Measurements from ENCODE around the gene DDX28. TPM values are rescaled to one million over a fixed set of nuclear protein-coding genes. Genes with fewer than 3 reads are reported as not detected.
"Not testable (repeated sequence)": the region's sequence is repeated elsewhere in the genome, so short reads cannot be mapped to it uniquely, and the experiment has no call there.

The DDX28 gene
- total and polyA plus RNA-seq, 8 donors = 2.1 to 7.4 (median 4.0) TPM

DNA sequence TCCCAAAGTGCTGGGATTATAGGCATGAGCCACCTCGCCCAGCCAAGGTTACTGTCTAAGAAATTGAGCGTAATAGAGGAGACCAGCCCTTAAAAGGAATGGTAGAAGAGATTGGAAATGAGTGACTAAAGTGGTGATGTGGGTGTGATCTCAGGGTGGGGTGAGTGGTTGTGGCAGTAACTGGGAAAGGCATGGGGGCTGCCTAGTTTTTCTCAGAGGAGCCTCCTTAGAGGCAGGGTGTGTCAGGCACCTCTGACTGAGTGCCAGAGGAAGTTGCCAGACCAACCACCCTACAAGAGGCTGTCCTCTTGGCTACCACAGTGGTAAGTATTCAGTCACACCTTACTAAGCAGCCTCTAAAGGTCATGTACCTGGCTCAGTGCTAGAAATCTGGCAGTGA lies 8.9 kb upstream of the DDX28 start:
- Histone ChIP-seq H3K27ac (no peak overlapping the region), H3K4me1 (no peaks in the 10 kb centered on the region), H3K4me3 (no peak overlapping the region), H3K9me3 (no peaks in the 10 kb centered on the region), H3K36me3 (no peaks in the 10 kb centered on the region), H3K27me3 (no peaks in the 10 kb centered on the region)
- FAIRE-seq (no peak), DNase-seq (no peak), ATAC-seq (no peak)
- TF ChIP-seq CTCF (IDR thresholded peaks at IDR 0.05) = no peak
- intact Hi-C loops (cut with DNase I) = loop anchor here in 1 of 3 donors (10.0 kb wide), 2 partner anchors 147 to 207 kb away; partner anchors contain the start of gene NRN1L
- WGBS, 2 donors = 89 to 92% methylated on average over 2 of the region's 2 CpGs

DNA sequence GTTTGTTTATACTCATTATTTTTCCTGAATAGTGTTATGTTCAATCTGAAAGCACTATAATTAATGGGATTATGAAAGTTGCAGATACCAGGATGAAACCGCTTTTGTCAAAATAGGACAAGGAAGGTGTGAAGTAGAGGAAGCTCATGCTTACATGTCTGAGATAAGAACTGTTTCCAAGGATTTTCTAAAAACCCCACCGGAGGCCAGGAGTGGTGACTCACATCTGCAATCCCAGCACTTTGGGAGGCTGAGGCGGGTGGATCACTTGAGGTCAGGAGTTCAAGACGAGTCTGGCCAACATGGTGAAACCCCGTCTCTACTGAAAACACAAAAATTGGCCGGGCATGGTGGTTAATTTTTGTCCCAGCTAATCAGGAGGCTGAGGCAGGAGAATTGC lies 7.1 kb upstream of the DDX28 start:
- intact Hi-C loops (cut with DNase I) = loop anchor here in 1 of 3 donors (10.0 kb wide), 2 partner anchors 145 to 205 kb away; partner anchors contain the start of gene NRN1L
- H3K4me3 ChIP-seq, H3K4me1 ChIP-seq, H3K27ac ChIP-seq, DNase-seq, H3K27me3 ChIP-seq, H3K36me3 ChIP-seq, FAIRE-seq, H3K9me3 ChIP-seq: not testable (repeated sequence)
- WGBS, 2 donors = 86 to 92% methylated on average over 6 of the region's 6 CpGs
- ATAC-seq = peak in 1 of 4 donors; percentile 29

- no peaks in the 10 kb centered on the region for H3K27me3 ChIP-seq
- H3K4me1 ChIP-seq = peaks cover 0 to 5% (median 0%) of the 10 kb centered on the region in 3 donors
- TF ChIP-seq CTCF (IDR thresholded peaks at IDR 0.05) = no peak
- FAIRE-seq = no peak
- DNase-seq = no peak
- no peak overlapping the region for H3K27ac ChIP-seq
- H3K36me3 ChIP-seq = no peaks in the 10 kb centered on the region
- no peak for ATAC-seq
- H3K9me3 ChIP-seq = no peaks in the 10 kb centered on the region
- H3K4me3 ChIP-seq = no peak overlapping the region
- intact Hi-C loops (cut with DNase I) = no loop called here
- WGBS, 2 donors = 89 to 99% methylated on average over 3 of the region's 3 CpGs
These were observed 6.0 kb upstream of the DDX28 start for GRCh38 chr16:68028996-68029395.

DNA sequence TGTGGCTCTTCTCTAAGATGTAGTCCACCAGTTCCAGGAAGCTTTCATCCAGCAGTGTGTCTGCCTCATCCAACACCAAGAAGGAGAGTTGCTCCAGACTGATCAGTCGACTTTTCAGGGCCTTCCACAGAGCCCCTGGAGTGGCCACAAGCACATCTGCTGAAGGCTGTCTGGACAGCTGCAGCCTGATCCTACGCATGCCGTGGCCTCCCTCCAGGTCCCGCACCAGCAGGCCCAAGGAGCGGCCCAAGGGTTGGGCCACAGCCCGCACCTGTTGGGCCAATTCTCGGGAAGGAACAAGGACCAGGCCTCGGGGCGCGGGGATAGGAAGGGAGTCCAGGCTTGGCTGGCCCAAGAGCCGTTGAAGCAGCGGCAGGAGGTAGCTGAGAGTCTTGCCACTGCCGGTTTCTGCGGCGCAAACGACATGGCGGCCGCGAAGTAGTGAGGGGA lies 729 bp downstream of the DDX28 start:
- peak in 2 of 4 donors; percentile 5 to 18 for ATAC-seq
- FAIRE-seq = no peak

DNA sequence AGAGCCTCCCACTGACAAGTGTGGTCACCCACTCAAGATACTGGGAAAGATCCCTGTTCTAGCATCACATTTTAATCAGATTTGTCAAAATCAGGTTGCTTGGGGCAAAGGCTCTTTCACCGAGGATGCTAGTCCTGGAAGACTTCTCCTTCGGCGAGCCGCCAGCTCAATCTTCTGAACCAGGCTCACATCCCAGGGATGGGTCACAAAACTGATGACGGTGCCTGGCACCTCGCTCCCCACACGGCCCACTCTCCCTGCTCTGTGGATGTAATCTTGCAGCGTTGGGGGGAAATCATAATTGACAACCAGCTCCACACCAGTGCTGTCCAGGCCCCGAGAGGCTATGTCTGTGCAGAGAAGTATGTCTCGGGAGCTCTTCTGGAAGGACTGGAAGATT lies 1.5 kb downstream of the DDX28 start:
- H3K27me3 ChIP-seq = no peaks in the 10 kb centered on the region
- TF ChIP-seq CTCF (IDR thresholded peaks at IDR 0.05) = no peak
- no peak for DNase-seq
- peak overlapping the region in 1 of 4 donors; percentile 100 for H3K4me3 ChIP-seq
- 86 to 88% methylated on average over 10 of the region's 10 CpGs for WGBS, 2 donors
- H3K36me3 ChIP-seq = no peaks in the 10 kb centered on the region
- no peak overlapping the region for H3K27ac ChIP-seq
- intact Hi-C loops (cut with DNase I) = no loop called here
- peaks cover 10 to 19% (median 13%) of the 10 kb centered on the region in 3 donors for H3K4me1 ChIP-seq
- no peak for ATAC-seq
- no peak for FAIRE-seq
- H3K9me3 ChIP-seq = no peaks in the 10 kb centered on the region

More for the DNA sequence above, 729 bp downstream of the DDX28 start:
- peak in 4 of 6 donors; percentile 24 to 73 (median 44) for DNase-seq
- H3K9me3 ChIP-seq = no peaks in the 10 kb centered on the region
- peak overlapping the region; percentile 88 to 100 (median 96) for H3K4me3 ChIP-seq
- no peaks in the 10 kb centered on the region for H3K27me3 ChIP-seq
- TF ChIP-seq CTCF (IDR thresholded peaks at IDR 0.05) = no peak
- intact Hi-C loops (cut with DNase I) = no loop called here
- 2 to 4% methylated on average over 19 of the region's 19 CpGs for WGBS, 2 donors
- H3K36me3 ChIP-seq = no peaks in the 10 kb centered on the region
- H3K4me1 ChIP-seq = peaks cover 10 to 19% (median 13%) of the 10 kb centered on the region in 3 donors
- H3K27ac ChIP-seq = peak overlapping the region in 3 of 4 donors; percentile 43 to 75 (median 72)

Measured in pancreas (tissue), 10 donors.